Lower leg skin (tissue), 3 donors: Measurements from ENCODE around the gene CYB5RL.

Experiments used
- POLR2A ChIP-seq, 2 donors: fragments of 450-650 bp; IDR thresholded peaks; one replicate each; pipeline ENCODE4 v1.6.1; 2016 to 2017; ENCODE audit warnings: antibody characterized with exemption in 2 of 2, mild to moderate bottlenecking in 1 of 2, moderate library complexity in 1 of 2
- TF ChIP-seq, protein P1 (sequence below), 3 donors: fragments of 450-650 bp; IDR thresholded peaks; one replicate each; pipeline ENCODE4 v1.5.1; 2016; ENCODE audit warnings: antibody characterized with exemption in 3 of 3, mild to moderate bottlenecking in 3 of 3, moderate library complexity in 2 of 3

DNA sequence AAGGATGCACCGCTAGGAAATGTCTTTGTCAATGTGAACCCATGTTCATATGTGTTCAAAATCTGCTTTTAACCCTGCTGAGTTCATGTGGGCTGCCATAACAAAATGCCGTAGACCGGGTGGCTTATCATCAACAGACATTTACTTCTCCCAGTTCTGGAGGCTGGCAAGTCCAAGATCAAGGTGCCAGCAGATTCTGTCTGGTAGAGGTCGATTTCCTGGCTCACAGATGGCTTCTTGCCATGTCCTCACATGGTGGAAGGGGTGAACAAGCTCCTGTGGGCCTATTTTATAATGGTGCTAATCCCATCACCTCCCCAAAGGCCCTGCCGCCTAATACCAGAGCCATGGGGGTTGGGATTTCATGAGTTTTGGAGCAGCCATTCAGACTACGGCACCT, 42.4 kb downstream of the CYB5RL start:
- TF ChIP-seq, protein P1, sequence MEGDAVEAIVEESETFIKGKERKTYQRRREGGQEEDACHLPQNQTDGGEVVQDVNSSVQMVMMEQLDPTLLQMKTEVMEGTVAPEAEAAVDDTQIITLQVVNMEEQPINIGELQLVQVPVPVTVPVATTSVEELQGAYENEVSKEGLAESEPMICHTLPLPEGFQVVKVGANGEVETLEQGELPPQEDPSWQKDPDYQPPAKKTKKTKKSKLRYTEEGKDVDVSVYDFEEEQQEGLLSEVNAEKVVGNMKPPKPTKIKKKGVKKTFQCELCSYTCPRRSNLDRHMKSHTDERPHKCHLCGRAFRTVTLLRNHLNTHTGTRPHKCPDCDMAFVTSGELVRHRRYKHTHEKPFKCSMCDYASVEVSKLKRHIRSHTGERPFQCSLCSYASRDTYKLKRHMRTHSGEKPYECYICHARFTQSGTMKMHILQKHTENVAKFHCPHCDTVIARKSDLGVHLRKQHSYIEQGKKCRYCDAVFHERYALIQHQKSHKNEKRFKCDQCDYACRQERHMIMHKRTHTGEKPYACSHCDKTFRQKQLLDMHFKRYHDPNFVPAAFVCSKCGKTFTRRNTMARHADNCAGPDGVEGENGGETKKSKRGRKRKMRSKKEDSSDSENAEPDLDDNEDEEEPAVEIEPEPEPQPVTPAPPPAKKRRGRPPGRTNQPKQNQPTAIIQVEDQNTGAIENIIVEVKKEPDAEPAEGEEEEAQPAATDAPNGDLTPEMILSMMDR (IDR thresholded peaks at IDR 0.05), result no peak
- no peak for TF ChIP-seq POLR2A (IDR thresholded peaks at IDR 0.05)
